ENCODE results near the gene STX1B.
"Not testable (repeated sequence)": the region's sequence is repeated elsewhere in the genome, so short reads cannot be mapped to it uniquely, and the experiment has no call there.

Gene STX1B

GRCh38 chr16:31013292-31013691 lies 2.9 kb upstream of the STX1B start:
- not testable (repeated sequence) for DNase-seq (ENCODE audit: low spot score)

DNA sequence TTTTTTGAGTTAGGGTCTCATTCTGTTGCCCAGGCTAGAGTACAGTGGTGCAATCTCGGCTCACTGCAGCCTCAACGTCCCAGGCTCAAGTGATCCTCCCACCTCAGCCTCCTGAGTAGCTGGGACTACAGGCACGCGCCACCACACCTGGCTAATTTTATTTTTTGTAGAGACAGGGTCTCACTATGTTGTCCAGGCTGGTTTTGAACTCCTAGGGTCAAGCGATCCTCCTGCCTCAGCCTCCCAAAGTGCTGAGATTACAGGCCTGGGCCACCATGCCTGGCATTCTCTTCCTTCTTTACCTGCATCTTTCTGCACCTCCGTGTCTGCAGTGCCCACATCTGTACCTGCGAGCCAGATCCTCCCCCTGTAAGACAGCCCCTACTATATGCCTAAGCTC lies 1.4 kb upstream of the STX1B start:
- DNase-seq (ENCODE audit: low spot score) = not testable (repeated sequence)

DNA sequence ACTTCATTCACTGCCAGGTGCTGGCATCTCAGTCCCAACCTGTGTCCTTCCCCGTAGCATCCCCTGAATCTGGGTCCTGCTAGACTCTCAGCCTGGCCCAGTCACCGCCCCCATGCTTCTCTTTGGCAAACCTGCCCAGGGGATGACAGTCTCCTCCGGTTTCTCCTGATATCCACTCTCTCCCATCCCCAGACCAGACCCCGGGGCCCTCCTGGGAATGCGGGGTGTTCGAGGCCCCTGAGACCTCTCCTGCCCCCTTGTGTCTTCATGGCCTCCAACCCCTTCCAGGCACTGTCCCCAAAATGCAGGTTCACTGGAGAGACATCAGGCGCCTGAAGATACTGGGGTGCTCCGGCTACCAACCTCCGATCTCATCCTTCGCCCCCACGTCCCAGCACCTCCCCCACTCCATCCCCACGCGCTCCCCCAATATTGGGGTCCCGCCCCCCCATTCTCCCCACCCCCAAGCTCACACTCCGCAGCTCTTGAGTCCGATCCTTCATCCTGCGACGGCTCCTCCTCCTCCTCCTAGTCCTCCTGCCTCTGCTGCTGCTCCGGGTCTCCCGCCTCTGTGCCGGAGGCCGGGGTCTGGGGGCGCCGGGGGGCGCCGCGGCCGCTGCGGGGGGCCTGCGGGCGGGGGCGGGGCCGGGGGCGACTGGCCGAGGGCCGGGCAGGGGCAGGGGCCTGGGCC lies 399 bp downstream of the STX1B start:
- DNase-seq (ENCODE audit: low spot score) = no peak

GRCh38 chr16:31009120-31009519 lies 1.3 kb downstream of the STX1B start:
- DNase-seq (ENCODE audit: low spot score) = no peak

DNA sequence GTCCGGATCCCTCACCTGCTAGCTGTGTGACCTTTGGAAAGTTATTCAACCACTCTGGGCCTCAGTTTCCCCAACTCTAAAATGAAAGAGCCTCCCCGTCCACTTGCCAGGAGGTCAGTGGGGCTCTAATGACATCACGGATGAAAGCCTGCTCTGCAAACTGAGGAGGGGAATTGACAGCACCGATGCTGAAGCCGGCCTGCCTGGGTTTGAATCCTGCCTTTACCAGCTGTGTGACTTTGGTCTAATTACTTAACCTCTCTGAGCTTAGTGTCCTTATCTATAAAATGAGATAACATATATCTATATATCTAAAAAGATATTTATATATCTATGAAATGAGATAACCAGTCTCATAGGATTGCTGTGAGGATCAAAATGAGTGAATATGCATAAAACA lies 1.9 kb downstream of the STX1B start:
- DNase-seq (ENCODE audit: low spot score) = no peak

DNA sequence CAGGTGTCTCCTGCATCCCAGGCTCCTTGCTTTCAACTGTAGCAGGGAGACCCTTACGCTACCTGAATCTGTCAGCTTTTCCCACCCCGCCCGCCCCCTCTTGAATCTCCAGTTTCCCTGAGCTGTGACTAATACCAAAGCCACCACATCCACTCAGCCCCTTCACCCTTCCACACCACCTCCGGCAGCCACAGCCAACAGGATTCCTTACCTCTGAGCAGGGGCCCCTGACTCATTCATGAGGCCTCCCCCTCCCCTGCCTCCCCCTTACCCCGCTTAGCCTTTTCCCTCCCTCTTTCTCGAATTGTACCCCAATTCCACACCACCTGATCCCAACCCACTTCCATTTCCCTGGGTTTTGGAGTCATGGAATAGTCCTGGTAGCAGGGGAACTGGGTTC lies 2.3 kb downstream of the STX1B start:
- no peak for DNase-seq (ENCODE audit: low spot score)

- DNase-seq (ENCODE audit: low spot score) = no peak
Measured at GRCh38 chr16:31007684-31008083, 2.8 kb downstream of the STX1B start.

- DNase-seq (ENCODE audit: low spot score) = no peak
Measured at GRCh38 chr16:31006589-31006988, 3.8 kb downstream of the STX1B start.

DNA sequence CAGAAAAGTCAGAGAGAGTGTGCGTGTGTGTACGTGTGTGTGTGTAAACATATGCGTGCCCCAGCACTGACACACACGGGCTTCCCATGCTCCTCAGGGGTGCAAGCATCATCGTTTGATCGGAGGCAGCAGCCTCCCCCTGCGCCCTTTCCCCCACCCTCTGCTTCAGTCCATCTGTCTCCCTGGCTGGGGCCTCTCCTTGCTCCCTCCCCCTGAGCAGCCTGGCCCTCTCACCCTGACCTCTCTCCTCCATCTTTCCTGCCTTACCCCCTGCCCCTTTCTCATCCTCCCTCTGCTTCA lies 4.4 kb downstream of the STX1B start:
- no peak for DNase-seq (ENCODE audit: low spot score)

DNA sequence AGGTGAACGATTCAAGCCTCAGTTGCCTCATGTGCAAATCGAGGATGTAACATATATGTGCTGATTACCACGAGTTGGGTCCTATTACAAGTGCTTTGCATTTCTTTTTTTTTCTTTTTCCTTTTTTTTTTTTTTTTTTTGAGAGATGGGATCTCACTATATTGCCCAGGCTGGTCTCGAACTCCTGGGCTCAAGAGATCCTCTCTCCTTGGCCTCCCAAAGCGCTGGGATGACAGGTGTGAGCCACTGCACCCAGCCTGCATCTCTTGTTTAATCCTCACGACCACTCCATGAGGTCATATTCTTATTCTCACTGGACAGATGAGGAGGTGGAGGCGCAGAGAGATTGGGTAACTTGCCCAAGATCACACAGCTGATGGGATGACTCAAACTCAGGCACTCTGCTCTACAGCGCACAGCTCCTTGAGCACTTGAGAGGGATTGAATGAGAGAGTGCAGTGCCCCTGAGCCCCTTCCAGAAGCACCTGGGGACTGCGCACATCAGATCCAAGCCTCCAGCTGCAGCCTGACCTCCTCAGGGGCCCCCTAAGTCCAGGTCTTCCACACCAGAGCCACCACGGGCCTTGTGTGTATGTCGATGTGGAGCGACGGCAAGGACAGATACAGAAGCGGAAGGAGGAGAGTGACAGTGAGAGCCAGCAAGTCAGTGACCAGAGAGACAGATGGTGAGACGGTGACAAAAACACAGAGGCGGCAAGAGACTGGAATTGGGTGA lies 4.9 kb downstream of the STX1B start:
- DNase-seq (ENCODE audit: low spot score) = no peak

DNA sequence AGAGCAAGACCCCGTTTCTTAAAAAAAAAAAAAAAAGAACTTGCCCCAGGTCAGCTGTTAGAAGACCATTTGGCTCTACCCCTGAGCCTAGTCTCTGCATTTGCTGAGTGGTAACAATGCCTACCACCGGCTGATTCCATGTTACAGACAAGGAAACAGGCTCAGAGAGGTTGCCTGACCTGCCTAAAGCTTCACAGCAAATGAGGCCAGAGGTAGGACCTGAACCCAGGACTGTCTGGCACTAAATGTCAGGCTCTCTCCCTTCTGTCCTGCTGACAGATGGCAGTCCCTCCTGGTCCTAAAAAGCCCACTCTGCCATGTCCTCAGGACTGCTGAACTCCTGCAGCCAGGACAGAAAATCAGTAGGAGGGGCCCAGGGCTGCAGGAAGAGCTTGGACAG lies 5.8 kb downstream of the STX1B start:
- no peak for DNase-seq (ENCODE audit: low spot score)

DNA sequence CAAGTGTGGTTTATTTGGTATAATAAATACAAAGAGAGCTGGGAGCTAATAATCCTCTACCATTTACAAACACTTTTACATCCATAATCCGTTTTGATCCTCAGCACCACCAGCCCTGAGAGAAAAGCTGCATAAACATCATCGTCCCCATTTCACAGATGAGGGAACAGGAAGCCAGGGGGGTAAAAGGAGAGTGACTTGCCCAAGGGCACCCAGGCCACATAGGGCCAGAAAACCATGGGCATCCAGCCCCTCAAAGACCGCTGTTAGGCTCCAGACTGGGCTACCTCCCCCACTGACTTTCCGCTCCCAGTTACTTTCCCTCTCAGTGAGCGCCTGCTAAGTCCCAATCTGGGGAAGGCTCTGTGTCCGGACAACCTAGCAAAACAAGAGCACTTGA lies 6.7 kb downstream of the STX1B start:
- DNase-seq (ENCODE audit: low spot score) = no peak

DNA sequence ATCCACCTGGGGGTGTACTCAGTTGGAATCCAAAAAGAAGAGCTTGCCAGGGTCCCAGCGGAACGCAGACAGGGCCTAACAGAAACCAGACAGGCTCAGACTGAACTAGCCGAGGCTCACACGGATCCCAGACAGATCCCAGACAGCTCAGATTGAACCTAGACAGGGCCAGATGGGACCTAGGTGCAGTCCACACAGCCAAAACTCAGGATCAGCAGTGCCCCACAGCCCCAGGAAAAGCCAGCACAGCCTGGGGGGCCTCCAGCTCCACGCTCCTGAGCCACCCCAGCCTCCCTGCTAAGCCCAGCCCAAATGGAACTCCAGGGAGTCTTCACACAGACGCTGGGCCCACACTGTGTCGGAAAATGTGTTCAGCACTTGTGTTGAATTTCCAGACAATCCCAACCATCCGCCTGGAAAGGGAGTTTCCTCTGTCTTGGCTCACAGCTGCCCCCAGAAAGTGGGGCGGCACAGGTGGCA lies 7.5 kb downstream of the STX1B start:
- DNase-seq (ENCODE audit: low spot score) = no peak

- no peak for DNase-seq (ENCODE audit: low spot score)
Measured at GRCh38 chr16:31002250-31002700, 8.2 kb downstream of the STX1B start.

DNA sequence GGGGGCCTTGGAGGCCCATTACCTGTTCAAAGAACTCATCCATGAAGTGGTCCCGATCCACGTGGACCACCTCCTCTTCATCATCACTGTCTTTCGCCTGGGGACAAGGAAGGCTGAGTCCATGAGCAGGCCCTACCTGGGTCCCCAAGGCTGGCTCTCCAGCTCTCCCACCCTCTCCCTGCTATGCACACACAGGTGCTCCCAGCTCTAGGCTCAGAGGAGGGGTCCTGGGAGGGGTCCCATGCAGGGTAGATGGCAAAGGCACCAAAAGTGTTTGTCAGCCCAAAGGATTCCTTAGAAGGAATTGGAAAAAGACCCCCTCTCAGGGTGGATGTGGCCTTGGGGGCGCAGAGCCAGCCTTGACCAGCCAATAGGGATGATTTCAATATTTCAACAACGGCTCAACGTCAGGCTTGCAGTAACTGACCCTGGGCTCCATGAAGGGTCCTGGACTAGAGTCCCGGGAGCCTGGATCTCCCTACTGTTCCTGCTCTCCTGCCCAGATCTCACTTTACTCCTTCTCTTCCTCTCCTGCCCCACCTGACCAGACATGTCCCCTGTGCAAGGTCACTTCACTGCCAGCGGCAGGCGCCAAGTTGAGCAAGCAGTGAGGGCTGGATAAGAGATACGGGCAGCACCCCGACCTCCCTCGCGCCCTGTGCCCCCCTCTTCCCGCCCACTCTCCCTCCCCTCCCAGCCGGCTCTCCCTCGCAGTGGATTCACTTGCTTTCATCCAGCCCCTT lies 8.8 kb downstream of the STX1B start:
- DNase-seq (ENCODE audit: low spot score) = no peak

DNA sequence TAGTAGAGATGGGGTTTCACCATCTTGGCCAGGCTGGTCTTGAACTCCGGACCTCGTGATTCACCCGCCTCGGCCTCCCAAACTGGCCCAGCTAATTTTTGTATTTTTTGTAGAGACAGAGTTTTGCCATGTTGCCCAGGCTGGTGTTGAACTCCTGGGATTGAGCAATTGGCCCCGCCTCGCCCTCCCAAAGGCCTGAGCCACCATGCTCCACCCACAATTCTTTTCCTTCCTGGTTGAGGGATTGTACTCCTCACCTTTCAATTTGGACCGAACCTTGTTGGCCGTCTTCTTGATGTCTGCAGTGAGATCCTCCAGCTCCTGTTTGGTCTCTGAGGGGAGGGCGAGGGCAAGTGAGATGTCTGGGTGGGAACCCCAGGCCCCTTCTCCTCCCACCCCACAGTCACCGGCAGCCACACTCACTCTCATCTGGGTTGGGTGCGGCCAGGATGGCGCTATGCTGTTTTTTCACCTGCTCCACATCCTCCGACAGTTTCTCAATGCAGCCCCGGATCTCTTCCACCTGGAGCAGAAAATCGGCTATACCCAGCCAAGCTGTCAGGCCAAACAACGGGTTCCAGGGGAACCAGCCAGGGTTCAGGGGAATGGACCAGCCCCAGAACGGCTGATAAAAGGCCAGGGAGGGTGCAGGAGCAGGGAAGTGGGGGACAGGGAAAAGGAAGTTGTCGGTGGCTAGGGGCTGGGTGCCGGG lies 9.6 kb downstream of the STX1B start:
- DNase-seq (ENCODE audit: low spot score) = no peak

- no peak for DNase-seq (ENCODE audit: low spot score)
Measured at GRCh38 chr16:30998852-30999761, 11.3 kb downstream of the STX1B start.

DNA sequence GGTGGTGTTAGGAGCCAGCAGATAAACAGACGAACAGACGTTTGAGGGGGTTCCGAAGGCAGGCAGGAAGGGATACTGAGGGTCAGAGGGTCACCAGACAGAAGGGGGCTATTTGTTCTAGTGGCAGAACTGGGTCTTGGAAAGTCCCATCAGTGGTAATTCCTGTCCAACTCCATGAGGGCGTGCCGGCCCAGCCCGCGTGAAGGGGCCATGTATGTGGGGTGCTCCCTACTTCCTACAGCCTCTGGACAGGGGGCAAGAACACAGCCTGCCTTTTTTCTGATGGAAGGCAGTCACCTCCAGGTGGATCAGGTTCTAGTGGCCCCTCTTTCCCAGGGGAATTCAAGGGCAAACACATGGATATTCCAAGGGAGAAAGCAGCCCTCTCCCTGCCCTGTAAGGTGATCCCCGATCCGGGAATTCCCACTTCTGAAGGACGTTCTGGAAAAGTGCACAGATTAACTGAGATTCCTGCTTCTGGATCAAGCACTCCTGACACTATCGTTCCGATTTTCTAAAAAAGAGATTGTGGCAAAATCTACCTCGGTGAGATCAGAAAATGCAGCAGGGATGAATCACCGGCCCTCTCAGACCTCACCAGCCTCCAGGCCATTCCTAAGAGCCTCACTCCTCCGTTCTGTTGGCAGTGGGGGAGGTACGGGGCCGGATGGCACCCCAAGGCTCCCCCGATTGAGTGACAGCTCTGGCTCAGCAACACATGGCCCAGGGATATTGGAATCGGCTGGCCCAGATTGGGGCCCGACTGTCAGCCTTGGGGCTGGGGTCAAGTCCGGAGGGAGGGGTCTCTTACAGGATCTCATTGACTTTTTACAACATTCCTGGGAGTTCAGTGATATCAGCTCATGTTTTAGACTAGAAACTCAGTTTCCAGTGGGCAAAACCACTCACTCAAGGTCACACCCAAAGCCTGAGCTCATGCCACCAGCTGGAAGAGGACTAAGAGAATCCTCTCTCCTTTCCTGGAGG lies 12.4 kb downstream of the STX1B start:
- DNase-seq (ENCODE audit: low spot score) = no peak

- peak; percentile 82 for DNase-seq (ENCODE audit: low spot score)
Measured at GRCh38 chr16:30996985-30997724, 13.3 kb downstream of the STX1B start.
